Thymus (tissue), 11 donors: ENCODE measurements around the gene TIAM2. TPM values are rescaled to one million over a fixed set of nuclear protein-coding genes. Genes with fewer than 3 reads are reported as not detected.

Experiments used
- DNase-seq, 9 donors: peaks; one replicate each; pipeline ENCODE4 v3.0.0-alpha.2; 2013; ENCODE audit warnings: low spot score in 9 of 9, low read depth in 6 of 9, missing footprints in 1 of 9
- H3K27ac ChIP-seq, 2 donors: one replicate each; pipeline ENCODE4 v1.5.1; 2013; ENCODE audit warnings: control low read depth in 1 of 2, low read depth in 1 of 2, low read length in 1 of 2, mild to moderate bottlenecking in 1 of 2, moderate library complexity in 1 of 2
- H3K27me3 ChIP-seq, 2 donors: one replicate each; pipeline ENCODE4 v1.5.1; 2013; ENCODE audit warnings: low read length in 1 of 2; ENCODE audit not compliant: control insufficient read depth in 2 of 2, insufficient read depth in 1 of 2
- H3K36me3 ChIP-seq, 2 donors: one replicate each; pipeline ENCODE4 v1.5.1; 2013; ENCODE audit warnings: low read length in 1 of 2, mild to moderate bottlenecking in 1 of 2, moderate library complexity in 1 of 2; ENCODE audit not compliant: control insufficient read depth in 2 of 2, insufficient read depth in 2 of 2
- H3K4me1 ChIP-seq, 2 donors: one replicate each; pipeline ENCODE4 v1.5.1; 2013; ENCODE audit warnings: low read length in 2 of 2; ENCODE audit not compliant: control insufficient read depth in 2 of 2, insufficient read depth in 2 of 2
- H3K4me3 ChIP-seq, 2 donors: one replicate each; pipeline ENCODE4 v1.5.1; 2013; ENCODE audit warnings: low read length in 2 of 2, control low read depth in 1 of 2, mild to moderate bottlenecking in 1 of 2
- H3K9me3 ChIP-seq, 2 donors: one replicate each; pipeline ENCODE4 v1.5.1; 2013; ENCODE audit warnings: low read length in 1 of 2, mild to moderate bottlenecking in 1 of 2; ENCODE audit not compliant: control insufficient read depth in 2 of 2, insufficient read depth in 1 of 2
- WGBS: extraction: QIAGEN DNeasy Blood & Tissue Kit; methylation state at CpG from one replicate; pipeline ENCODE4 v1.1.7; 2013; 5-methylcytosine and 5-hydroxymethylcytosine counted together
- polyA plus RNA-seq: library from polyadenylated mRNA; stranded (reverse); fragments of 200-250 nt; gene quantifications from one replicate; pipeline ENCODE4 v1.2.3, GENCODE V29; 2013
- total RNA-seq: library from RNA; stranded (reverse); fragments of 120-200 nt; gene quantifications from one replicate; pipeline ENCODE4 v1.2.4, GENCODE V29; 2013
- donor health status: healthy.

TIAM2 gene
- total and polyA plus RNA-seq, 2 donors: 5.4 to 7.8 TPM

GRCh38 chr6:155026706-155027045, 31.6 kb downstream of the TIAM2 start:
- Histone ChIP-seq H3K9me3 (no peaks in the 10 kb centered on the region), H3K27me3 (no peaks in the 10 kb centered on the region), H3K4me1 (no peaks in the 10 kb centered on the region), H3K36me3 (no peaks in the 10 kb centered on the region), H3K27ac (no peak overlapping the region), H3K4me3 (no peak overlapping the region)
- DNase-seq: no peak
- 97% methylated on average over 4 of the region's 4 CpGs for WGBS

- Histone ChIP-seq H3K36me3 (no peaks in the 10 kb centered on the region), H3K4me3 (no peak overlapping the region), H3K9me3 (no peaks in the 10 kb centered on the region), H3K4me1 (no peaks in the 10 kb centered on the region), H3K27ac (no peak overlapping the region), H3K27me3 (no peaks in the 10 kb centered on the region)
- WGBS: 97% methylated on average over 8 of the region's 8 CpGs
- DNase-seq: no peak
These were observed 35.1 kb downstream of the TIAM2 start for GRCh38 chr6:155030148-155030720.

GRCh38 chr6:155031091-155031490, 36.0 kb downstream of the TIAM2 start:
- no peaks in the 10 kb centered on the region for H3K4me1 ChIP-seq
- H3K9me3 ChIP-seq: no peaks in the 10 kb centered on the region
- H3K36me3 ChIP-seq: no peaks in the 10 kb centered on the region
- no peaks in the 10 kb centered on the region for H3K27me3 ChIP-seq
- no peak for DNase-seq
- no peak overlapping the region for H3K27ac ChIP-seq
- no peak overlapping the region for H3K4me3 ChIP-seq
- 93% methylated on average over 1 of the region's 1 CpG for WGBS

- no peak overlapping the region for H3K27ac ChIP-seq
- no peak for DNase-seq
- H3K9me3 ChIP-seq: no peaks in the 10 kb centered on the region
- H3K4me1 ChIP-seq: no peaks in the 10 kb centered on the region
- 96% methylated on average over 13 of the region's 13 CpGs for WGBS
- H3K4me3 ChIP-seq: no peak overlapping the region
- no peaks in the 10 kb centered on the region for H3K36me3 ChIP-seq
- H3K27me3 ChIP-seq: no peaks in the 10 kb centered on the region
These were observed 38.1 kb downstream of the TIAM2 start for GRCh38 chr6:155033021-155033791.

GRCh38 chr6:155036907-155037306, 41.8 kb downstream of the TIAM2 start:
- 91% methylated on average over 8 of the region's 8 CpGs for WGBS
- Histone ChIP-seq H3K4me3 (no peak overlapping the region), H3K27me3 (no peaks in the 10 kb centered on the region), H3K27ac (no peak overlapping the region), H3K4me1 (no peaks in the 10 kb centered on the region), H3K36me3 (no peaks in the 10 kb centered on the region), H3K9me3 (no peaks in the 10 kb centered on the region)
- no peak for DNase-seq

GRCh38 chr6:155038104-155038503, 43.0 kb downstream of the TIAM2 start:
- H3K27me3 ChIP-seq: no peaks in the 10 kb centered on the region
- 98% methylated on average over 4 of the region's 4 CpGs for WGBS
- H3K4me1 ChIP-seq: no peaks in the 10 kb centered on the region
- no peaks in the 10 kb centered on the region for H3K36me3 ChIP-seq
- H3K4me3 ChIP-seq: no peak overlapping the region
- no peak for DNase-seq
- H3K9me3 ChIP-seq: no peaks in the 10 kb centered on the region
- no peak overlapping the region for H3K27ac ChIP-seq

- no peaks in the 10 kb centered on the region for H3K36me3 ChIP-seq
- H3K4me1 ChIP-seq: no peaks in the 10 kb centered on the region
- H3K4me3 ChIP-seq: no peak overlapping the region
- 96% methylated on average over 2 of the region's 2 CpGs for WGBS
- no peak for DNase-seq
- H3K27ac ChIP-seq: no peak overlapping the region
- H3K9me3 ChIP-seq: no peaks in the 10 kb centered on the region
- H3K27me3 ChIP-seq: no peaks in the 10 kb centered on the region
These were observed 43.4 kb downstream of the TIAM2 start for GRCh38 chr6:155038527-155038926.

- Histone ChIP-seq H3K4me1 (no peaks in the 10 kb centered on the region), H3K27me3 (no peaks in the 10 kb centered on the region), H3K9me3 (no peaks in the 10 kb centered on the region), H3K36me3 (no peaks in the 10 kb centered on the region), H3K27ac (no peak overlapping the region), H3K4me3 (no peak overlapping the region)
- DNase-seq: no peak
- 95% methylated on average over 3 of the region's 3 CpGs for WGBS
These were observed 44.5 kb downstream of the TIAM2 start for GRCh38 chr6:155039618-155040017.

GRCh38 chr6:155040154-155040553, 45.0 kb downstream of the TIAM2 start:
- no peaks in the 10 kb centered on the region for H3K9me3 ChIP-seq
- WGBS: 98% methylated on average over 2 of the region's 2 CpGs

More at GRCh38 chr6:155040154-155040553, 45.0 kb downstream of the TIAM2 start:
- Histone ChIP-seq H3K36me3 (no peaks in the 10 kb centered on the region), H3K27ac (no peak overlapping the region), H3K4me3 (no peak overlapping the region), H3K4me1 (no peaks in the 10 kb centered on the region), H3K27me3 (no peaks in the 10 kb centered on the region)
- no peak for DNase-seq
